DMS79 (cell line): ENCODE measurements around the gene LRRC4B.

Source experiments
- DNase-seq: peaks from one replicate; lab custom pipeline; 2025; lab: John Stamatoyannopoulos, UW

LRRC4B gene

DNA sequence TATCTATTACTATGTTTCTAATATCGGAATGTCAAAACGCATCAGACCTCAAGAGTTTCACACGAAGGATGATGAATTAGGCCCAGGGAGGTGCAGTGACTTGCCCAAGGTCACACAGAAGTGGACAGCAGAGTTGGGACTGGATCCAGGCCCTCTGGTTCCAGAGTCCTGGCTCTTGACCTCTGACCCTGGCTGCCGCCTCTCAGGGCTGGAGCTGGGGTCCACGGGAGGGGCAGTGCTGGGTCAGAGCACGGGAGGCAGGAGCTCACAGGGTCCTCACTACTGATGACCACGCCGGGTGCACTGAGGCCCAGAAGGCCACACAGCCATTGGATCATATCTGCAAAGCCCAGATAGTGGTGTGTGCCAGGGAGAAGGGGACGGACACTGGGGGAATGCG lies 45.4 kb downstream of the LRRC4B start:
- DNase-seq, result no peak

DNA sequence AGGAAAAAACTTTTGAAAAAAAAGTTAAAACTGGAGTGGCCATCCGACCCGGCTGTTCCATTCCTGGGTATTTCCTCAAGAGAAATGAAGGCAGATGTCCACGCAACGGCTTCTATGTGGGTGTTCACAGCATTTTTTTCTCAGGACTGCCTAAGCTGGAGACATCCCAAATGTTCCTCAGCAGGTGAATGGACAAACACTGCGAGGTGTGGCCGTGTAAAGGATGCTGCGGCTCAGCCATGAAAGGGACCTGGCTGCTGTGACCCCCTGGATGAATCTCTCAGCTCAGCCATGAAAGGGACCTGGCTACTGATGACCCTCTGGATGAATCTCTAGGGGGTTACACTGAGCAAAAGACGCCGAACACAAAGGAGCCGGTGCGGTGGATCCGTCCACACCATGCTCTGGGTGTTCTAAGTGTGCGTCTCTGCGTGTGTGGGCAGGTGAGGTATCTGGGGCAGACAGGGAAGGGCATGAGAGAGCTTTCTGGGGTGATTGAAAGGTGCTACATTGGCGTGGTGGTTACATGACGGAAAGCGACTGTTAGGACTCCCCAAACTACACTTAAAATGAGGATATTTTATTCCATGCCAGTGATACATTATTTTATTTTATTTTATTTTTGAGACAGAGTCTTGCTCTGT lies 47.3 kb downstream of the LRRC4B start:
- no peak for DNase-seq

DNA sequence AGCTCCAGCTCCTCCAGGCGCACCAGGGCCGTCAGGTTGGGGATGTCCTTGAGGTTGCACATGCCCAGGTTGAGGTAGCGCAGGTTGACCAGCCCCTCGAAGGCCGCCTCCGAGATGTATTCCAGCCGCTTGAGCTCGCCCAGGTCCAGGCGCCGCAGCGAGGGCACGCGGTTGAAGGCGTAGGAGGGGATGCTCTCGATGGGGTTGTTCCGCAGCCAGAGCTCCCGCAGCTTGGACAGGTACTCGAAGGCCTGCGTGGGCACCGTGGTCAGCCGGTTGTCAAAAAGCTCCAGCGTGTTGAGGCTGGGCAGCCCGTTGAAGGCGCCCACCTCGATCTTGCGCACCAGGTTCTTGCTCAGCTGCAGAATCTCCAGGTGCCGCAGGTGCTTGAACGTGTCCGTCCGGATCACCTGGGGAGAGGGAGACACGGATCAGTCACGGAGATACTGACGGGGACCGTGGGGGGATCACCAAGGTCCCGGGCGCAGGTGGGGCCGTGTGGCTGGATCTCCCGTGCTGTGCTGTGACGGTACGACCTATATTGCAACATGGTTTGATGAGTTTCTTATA lies 49.1 kb downstream of the LRRC4B start:
- DNase-seq, result no peak

DNA sequence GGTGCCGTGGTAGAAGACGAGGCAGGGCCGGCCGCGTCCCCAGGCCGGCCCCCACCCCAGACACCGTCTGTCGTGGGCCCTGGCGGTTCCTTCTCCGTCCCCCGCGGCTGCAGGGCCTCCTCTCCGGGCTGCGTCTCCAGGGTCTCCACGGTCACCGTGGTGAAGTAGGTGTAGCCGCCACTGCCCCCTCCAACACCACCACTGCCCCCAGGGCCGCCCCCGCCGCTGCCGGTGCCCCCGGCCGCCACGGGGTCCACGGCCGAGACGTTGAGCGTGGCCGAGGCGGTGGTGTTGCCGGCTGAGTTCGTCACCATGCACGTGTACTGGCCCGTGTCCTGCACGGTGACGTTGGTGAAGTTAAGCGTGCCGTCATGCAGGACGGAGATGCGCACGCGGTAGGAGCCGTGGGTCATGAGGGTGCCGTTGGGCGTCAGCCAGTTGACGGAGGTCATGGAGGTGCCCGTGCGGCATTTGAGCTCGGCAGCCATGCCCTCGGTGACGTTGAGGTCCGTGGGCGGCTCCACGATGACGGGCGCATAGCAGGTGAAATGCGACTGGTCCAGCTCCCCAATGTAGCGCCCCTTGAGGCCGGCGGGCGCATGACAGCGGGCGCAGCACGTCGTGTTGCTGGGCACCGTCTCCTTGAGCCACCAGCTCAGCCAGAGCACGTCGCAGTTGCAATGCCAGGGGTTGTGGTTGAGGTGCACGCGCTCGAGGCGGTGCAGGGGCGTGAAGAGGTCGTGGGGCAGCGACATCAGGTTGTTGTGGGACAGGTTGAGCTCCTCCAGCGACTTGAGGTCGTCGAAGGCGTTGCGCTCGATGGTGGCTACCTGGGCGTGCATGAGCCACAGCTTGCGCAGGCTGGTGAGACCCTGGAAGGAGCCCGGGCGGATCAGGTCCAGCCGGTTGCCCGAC lies 49.9 kb downstream of the LRRC4B start:
- no peak for DNase-seq

DNA sequence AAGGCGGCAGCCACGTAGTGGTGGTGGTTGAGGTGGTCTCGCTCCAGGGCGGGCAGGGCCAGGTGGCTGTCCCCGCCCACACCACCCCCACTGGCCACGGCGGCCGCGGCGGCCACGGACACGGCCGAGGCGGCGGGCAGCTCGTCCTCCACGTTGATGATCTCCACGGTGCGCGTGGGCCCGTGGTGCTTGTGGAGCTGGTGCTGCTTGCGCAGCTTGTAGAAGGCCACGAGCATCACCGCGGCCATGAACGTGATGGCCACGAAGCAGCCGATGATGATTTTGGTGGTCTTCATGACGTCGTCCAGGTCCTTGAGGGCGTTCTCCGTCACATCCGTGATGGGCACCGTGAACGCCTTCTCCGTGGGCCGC lies 50.5 kb downstream of the LRRC4B start:
- no peak for DNase-seq

DNA sequence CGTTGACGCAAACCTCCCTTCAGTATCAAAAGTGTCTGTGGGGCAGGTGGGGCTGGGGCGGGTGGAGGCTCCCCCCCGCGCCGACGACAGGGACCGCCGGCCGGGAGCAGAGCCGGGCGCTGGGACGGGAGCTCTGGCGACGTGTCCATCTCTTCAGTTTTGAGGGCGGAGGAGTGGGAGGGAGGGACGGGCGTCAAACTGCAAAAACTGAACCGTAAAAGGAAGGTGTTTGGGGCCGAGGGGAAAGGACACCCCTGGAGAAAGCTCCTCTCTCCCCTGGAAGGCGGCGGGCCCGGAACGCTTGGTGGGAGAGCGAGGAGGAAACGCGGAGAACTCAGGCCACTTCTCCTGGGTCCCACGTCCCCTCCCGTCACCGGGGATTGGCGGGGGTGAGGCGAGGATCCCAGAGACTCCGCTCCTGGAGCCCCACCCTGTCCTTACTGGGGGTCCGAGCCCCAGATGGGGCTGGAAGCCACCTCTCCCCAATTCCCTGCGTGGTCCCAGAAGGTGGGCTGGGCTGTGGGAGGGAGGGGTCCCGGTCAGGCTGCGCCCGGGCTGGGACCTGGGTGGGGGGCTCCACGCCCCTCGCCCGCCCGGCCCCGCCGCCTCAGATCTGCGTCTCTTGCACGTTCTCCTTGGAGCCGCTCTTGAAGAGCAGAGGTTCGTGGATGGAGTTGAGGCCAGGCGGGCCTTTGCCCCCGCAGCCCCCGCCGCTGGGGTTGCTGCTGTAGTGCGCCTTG lies 51.1 kb downstream of the LRRC4B start:
- no peak for DNase-seq

DNA sequence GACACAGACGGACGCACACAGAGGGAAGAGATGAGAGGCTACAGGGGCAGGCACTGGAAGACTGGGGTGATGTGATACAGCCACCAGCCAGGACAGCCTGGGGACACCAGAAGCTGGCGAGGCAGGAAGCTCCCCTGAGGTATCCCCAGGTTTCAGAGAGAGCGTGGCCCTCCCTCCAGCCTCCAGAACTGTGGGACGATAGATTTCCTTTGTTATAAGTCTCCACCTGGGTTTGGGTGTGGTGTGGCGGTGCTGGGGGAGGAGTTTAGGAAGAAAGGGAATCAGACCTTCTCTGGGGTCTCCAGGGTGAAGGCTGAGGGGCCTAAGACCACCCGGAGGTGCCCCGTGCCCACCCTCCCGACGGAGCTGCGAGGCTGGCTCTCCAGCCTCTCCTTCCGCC lies 51.8 kb downstream of the LRRC4B start:
- DNase-seq, result no peak

DNA sequence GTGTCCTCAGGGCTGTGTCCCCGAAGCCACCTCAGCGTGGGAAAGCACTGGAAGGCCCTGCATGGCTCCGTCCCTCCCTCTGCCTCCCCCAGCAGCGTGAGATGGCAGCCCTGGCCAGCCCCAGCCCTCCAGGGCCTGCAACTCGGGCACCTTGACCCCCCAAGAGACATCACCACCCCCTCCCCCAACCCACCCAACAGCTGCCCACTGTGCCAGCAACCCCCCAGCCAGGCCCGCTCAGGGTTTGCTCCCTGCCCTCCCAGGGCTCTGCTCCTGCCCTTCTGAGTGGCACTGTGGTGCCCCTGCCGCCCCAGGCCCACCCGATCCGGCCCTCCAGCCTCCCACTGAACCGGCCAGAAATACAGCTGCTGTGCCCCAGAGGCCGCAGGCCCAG lies 53.1 kb downstream of the LRRC4B start:
- DNase-seq, result no peak

DNA sequence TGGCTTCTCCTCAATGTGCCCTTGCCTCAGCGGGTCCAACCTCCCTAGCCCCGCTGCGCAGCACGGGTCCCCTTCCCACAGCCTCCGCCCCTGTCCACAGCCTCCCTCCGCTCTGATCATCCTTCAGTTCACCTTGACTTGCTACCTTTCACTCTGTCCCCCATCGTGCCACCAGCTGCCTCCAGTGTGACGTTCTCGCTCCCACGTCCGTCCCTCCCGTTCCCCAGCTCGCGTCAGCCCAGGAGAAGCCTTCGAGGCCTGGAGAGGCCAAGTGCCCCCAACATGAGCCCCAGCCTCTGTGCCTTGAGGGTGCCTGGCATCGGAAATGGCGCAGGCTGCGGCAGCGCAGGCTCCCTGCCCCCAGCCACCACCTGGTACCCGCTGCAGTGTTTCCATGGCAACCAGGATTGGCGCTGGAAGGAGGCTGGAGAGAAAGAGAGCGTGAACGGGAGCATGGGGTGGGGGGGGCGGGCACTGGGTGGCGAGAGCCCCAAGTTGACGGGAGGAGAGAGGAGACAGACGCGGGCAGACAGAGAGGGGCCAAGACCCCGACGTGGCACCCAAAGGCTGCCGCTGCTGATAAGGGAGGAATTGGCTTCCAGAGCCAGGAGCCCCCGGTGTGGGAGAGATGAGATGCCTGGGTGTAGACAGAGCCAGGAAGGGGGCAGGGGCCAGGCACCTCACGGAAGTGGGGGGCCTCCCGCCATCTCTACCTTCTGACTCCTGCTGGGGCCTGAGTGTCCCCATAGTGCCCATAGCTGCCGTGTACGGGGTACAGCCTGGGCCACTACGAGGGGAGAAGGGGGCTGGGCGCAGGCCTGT lies 53.7 kb downstream of the LRRC4B start:
- DNase-seq, result peak; percentile 70

DNA sequence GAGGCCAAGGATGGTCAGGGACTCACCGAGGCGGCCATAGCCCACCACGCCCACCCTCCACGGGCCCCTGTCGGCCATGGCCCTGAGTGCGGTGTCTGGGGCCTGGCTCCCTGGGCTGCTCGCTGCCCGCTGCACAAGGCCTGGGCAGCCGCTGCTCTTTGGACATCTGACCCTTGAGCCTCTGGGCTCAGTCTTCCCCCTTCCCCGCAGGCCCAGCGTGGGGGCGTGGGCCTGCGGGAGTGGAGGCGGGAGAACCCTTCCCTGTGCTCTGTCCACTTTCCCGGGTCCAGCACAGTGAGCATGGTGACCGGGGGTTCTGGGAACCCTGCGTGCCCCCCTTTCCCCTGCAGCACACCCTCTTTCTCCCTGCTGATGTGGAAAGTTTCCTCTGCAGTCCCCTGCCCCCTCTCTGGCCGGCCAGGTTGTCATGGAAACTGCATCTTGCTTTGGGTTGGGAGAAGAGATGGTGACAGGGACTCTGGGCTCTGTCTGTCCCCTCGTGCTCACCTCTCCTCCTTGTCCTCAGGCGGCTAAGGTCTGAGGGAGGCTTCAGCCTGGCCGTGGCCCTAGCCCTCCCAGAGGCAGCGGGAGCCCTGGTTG lies 54.4 kb downstream of the LRRC4B start, which contains the start of gene ASPDH:
Gene ASPDH, minus strand, starts transcription at position 168 of the 600 bp plus-strand sequence. Its CDS starts 90 bp downstream, at position 78.
- no peak for DNase-seq

DNA sequence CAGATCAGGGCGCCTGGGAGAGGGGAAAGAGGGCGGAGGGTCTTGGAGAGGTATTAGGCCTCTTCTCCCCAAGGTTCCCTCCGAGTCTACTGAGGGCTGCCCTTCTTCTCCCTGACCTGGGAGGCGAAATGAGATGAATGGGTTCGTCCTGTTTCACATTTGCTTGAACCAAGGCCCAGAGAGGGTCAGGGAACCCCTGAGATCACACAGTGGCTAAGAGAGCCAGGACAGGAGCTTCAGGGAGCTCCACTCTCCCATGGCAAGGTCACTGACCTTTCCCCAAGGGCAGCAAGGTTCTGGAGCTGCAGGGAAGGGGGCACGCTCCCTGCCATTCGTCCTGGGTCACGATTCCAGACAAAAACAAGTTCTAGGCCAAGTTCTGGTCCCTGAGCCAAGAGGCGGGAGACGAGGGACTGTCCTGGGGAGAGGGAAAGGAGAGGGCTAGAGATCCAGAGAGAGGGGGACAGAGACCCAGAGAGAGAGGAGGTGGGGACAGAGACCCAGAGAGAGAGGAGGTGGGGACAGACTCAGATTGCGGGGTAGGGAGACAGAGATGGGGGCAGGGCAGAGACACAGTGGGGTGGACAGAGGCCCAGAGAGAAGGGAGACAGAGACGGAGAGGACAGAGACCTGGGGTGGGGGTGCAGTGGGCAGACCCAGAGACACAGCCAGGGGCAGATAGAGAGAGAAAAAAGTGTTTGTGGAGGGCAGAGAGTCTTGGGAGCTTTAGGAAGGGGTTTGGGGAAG lies 55.1 kb downstream of the LRRC4B start:
- no peak for DNase-seq

DNA sequence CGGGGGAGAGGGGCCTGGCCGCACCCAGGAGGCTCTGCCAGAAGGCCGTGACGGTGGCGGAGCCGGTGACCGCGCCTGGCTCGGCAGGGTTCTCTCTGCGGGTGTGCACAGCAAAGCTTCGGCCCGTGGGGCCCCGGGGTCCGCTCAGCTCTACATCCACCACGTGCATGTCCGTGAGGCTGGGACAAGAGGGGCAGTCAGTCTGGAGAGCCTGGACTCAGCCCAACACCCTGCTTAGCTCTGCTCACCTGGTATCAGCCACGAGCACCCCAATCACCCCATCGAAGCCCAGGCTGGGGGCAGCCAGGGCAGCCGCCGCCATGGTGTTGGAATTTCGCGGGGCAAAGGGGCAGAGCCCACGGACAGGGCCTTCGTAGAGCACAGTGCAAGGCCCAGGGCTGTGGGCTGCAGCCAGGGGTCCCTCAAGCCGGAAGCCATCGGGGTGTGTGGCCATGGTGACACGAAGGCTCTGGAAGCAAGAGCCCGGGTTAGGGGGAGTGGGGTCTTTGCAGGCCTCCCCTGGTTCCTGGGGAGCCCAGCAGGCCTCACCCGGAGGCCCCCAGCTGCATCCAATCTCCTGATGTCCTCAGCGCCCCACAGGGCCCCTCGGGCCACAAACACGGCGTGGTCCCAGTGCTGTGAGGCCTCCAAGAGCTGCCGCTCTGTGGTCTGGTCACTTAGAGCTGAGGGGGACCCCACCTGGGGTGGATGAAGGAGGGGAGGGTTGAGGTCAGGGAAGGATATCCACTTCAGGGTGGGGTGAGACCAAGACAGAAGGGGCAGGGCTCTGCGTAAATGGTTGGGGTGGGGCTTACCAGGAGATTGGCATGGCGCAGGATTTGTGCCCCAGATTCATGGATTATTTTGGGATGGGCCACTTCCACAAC lies 55.9 kb downstream of the LRRC4B start:
- DNase-seq, result no peak

DNA sequence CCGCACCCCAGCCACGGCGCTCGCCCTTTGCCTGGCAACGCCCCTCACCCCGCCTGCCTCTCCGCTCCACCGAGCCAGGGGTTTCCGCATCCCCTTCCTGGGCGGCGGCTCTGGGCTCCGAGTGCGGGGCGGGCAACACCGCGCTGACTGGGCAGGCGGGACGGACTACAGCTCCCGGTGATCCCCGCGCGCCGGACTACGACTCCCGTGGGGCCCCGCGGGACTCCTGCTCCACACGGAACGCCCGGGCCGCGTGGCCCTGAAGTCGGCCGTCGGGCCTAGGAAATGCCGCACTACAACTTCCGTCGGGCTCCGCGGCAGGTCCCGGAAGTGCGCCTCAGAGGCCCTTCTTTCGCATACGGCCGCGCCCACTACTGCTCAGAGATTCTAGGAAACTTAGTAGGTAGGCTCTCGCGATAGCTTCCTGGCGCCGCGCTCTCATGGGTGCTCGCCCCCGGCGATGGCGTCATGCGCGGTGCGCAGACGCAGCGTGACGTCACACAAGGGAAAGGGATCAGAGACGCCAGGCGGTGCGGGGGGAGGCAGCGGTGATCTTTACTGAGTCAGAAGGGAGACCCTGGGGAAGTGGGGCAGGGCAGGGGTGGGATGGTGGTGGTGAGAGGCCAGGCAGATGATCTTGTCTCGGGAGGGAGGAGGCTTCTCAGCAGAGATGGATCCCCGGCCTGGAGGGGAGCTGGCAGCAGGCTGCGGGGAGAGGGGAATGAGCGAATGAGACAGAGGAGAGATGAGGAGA lies 57.0 kb downstream of the LRRC4B start, which contains the start of gene JOSD2:
Gene JOSD2, minus strand, starts transcription at position 123 of the 754 bp plus-strand sequence. CDS start 760 bp downstream, outside the sequence.
- DNase-seq, result peak; percentile 97

DNA sequence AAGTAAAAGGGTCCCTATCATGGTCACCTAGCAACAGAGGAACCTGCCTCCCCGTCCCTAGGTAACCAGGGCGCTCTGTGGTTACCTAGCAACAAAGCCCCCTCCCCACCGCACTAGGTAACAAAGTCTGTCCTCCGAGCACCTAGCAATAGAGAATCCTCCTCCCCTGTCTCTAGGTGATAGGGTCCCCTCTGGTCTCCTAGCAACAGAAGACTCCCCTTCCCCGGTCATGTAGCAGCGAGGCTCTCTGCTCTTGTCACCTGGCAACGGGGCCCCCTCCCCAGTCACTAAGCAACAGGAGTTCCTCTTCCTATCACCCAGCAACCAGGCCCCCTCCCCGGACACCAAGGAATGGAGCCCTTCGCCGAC lies 57.6 kb downstream of the LRRC4B start:
- DNase-seq, result peak; percentile 95

DNA sequence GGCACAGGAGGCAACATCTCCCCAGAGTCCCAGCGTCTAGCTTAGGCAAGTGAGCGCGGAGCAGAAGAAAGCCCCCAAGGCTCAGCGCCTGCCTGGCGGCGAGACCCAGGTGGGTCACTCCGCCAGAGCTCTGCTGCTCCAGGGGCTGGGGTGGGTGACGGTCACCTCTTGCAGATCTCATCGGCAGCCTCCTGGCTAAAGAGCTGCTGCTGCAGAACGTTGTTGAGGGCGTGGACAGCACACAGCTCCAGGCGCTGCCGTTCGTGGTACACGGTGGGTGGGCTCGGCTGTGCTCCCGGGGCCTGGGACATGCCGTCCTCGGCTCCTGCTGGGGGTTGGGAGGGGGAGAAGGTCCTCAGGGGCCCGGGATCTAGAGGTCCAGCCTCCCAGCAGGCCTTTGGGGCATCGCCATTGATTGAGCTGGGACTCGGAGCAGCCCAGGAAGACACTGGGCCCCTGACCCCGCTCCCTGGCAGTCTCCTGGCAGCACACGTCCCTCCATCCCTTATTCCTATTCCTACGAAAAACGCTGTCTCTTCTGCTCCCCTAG lies 58.0 kb downstream of the LRRC4B start:
- no peak for DNase-seq

DNA sequence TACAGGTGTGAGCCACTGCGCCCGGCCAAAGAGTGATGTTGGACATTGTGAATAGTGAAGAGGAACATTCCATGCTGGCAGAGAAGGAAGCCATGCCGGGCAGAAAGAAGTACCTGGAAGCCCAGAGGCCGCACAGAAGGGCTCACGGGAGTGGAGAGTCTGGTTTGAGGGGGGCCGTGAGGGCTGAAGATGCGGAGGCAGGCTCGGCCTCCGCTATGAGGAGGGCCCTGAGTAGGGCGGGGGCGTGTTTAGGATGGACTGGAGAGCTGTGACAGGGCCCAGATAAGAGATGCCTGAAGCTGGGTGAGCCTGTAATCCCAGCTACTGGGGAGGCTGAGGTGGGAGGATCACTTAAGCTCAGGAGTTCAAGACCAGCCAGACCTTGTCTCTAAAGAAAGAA lies 58.9 kb downstream of the LRRC4B start:
- no peak for DNase-seq

DNA sequence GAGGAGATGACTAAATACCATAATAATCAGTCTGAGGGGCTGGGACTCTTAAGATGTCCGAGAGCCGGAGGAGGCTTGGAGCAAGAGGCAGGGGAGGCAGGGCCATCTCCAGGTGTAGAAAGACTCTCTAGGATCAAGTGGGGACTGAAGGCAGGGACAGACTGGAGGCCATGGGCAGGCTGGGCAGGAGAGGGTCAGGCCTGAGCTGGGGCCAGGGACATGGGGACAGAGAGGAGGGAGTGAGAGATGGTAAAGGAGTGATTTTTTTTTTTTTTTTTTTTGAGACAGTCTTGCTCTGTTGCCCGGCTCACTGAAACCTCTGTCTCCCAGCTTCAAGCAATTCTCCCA lies 59.4 kb downstream of the LRRC4B start:
- DNase-seq, result no peak

DNA sequence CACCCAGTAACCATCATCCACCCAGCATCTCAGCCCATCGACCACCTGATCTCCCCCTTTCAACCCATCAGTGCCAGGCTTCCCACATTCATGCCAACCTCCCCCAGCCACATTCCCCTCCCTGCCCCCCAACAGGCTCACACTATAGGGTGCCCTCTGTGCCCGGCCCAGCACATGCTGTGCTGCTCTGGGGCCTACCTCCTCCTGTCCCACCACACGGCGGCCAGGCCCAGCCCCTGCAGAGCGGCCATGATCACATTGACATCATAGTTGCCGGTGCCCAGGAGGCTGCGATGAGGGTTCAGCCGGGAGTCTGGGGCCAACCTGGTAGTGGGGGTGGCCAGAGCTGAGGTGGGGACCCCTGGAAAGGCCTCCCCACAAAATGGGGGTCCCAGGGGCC lies 60.9 kb downstream of the LRRC4B start:
- DNase-seq, result no peak
